ENCODE data around the gene KLHL24.
"Not testable (repeated sequence)": the region's sequence is repeated elsewhere in the genome, so short reads cannot be mapped to it uniquely, and the experiment has no call there.

Gene KLHL24

GRCh38 chr3:183688874-183689273 is 53.5 kb downstream of the KLHL24 start:
- Histone ChIP-seq H3K4me2 (ENCODE audit: low read length) (no peak overlapping the region), H3K27ac (ENCODE audit: low read length) (no peak overlapping the region), H3K4me1 (ENCODE audit: low read length) (peaks cover 5% of the 10 kb centered on the region; the same call in 1 of the 2 replicates), H3K27me3 (ENCODE audit: low read depth, low read length) (no peaks in the 10 kb centered on the region), H3K4me3 (ENCODE audit: low read length) (no peak overlapping the region), H3K9ac (ENCODE audit: low read length) (no peak overlapping the region), H3K9me3 (ENCODE audit: insufficient read depth, low read length) (no peaks in the 10 kb centered on the region), H4K20me1 (ENCODE audit: insufficient read depth, low read length) (no peaks in the 10 kb centered on the region), H3K79me2 (ENCODE audit: low read length) (no peaks in the 10 kb centered on the region), H3K36me3 (replicated peaks; ENCODE audit: low read depth, low read length) (no peaks in the 10 kb centered on the region), H2AFZ (ENCODE audit: low read depth, low read length) (no peak overlapping the region)
- TF ChIP-seq CTCF (IDR thresholded peaks at IDR 0.05; ENCODE audit: low read depth, low read length) (no peak), EZH2phosphoT487 (IDR thresholded peaks at IDR 0.05; ENCODE audit: low read depth) (no peak)

GRCh38 chr3:183689621-183690020 is 54.2 kb downstream of the KLHL24 start:
- H3K27ac ChIP-seq (ENCODE audit: low read length); H3K36me3 ChIP-seq (replicated peaks; ENCODE audit: low read depth, low read length); H3K4me3 ChIP-seq (ENCODE audit: low read length); H3K9ac ChIP-seq (ENCODE audit: low read length); H3K4me1 ChIP-seq (ENCODE audit: low read length); H3K79me2 ChIP-seq (ENCODE audit: low read length); H3K4me2 ChIP-seq (ENCODE audit: low read length); H3K27me3 ChIP-seq (ENCODE audit: low read depth, low read length); H2AFZ ChIP-seq (ENCODE audit: low read depth, low read length); H4K20me1 ChIP-seq (ENCODE audit: insufficient read depth, low read length); H3K9me3 ChIP-seq (ENCODE audit: insufficient read depth, low read length): not testable (repeated sequence)

- Histone ChIP-seq H3K4me1 (ENCODE audit: low read length) (no peaks in the 10 kb centered on the region), H2AFZ (ENCODE audit: low read depth, low read length) (no peak overlapping the region), H3K9me3 (ENCODE audit: insufficient read depth, low read length) (no peaks in the 10 kb centered on the region), H3K4me3 (ENCODE audit: low read length) (no peak overlapping the region), H3K27me3 (ENCODE audit: low read depth, low read length) (no peaks in the 10 kb centered on the region), H3K36me3 (replicated peaks; ENCODE audit: low read depth, low read length) (no peaks in the 10 kb centered on the region), H3K79me2 (ENCODE audit: low read length) (no peaks in the 10 kb centered on the region), H4K20me1 (ENCODE audit: insufficient read depth, low read length) (no peaks in the 10 kb centered on the region), H3K9ac (ENCODE audit: low read length) (no peak overlapping the region), H3K4me2 (ENCODE audit: low read length) (no peak overlapping the region), H3K27ac (ENCODE audit: low read length) (no peak overlapping the region)
- TF ChIP-seq CTCF (IDR thresholded peaks at IDR 0.05; ENCODE audit: low read depth, low read length) (no peak), EZH2phosphoT487 (IDR thresholded peaks at IDR 0.05; ENCODE audit: low read depth) (no peak)
Measured at GRCh38 chr3:183690402-183690995, 55.1 kb downstream of the KLHL24 start.

GRCh38 chr3:183692436-183692835 is 57.0 kb downstream of the KLHL24 start:
- Histone ChIP-seq H3K36me3 (replicated peaks; ENCODE audit: low read depth, low read length) (no peaks in the 10 kb centered on the region), H3K9me3 (ENCODE audit: insufficient read depth, low read length) (no peaks in the 10 kb centered on the region), H3K27ac (ENCODE audit: low read length) (no peak overlapping the region), H3K4me2 (ENCODE audit: low read length) (no peak overlapping the region), H4K20me1 (ENCODE audit: insufficient read depth, low read length) (no peaks in the 10 kb centered on the region), H3K4me1 (ENCODE audit: low read length) (peaks cover 5% of the 10 kb centered on the region), H3K27me3 (ENCODE audit: low read depth, low read length) (no peaks in the 10 kb centered on the region), H2AFZ (ENCODE audit: low read depth, low read length) (no peak overlapping the region), H3K4me3 (ENCODE audit: low read length) (no peak overlapping the region), H3K79me2 (ENCODE audit: low read length) (peaks cover 4% of the 10 kb centered on the region; the same call in 1 of the 2 replicates), H3K9ac (ENCODE audit: low read length) (no peak overlapping the region)
- TF ChIP-seq CTCF (IDR thresholded peaks at IDR 0.05; ENCODE audit: low read depth, low read length) (no peak), EZH2phosphoT487 (IDR thresholded peaks at IDR 0.05; ENCODE audit: low read depth) (no peak)
